SK-N-SH treated with all-trans-retinoic acid at 6 μM for 48 hours (cell line): ENCODE results near the gene ADH7.

Source experiments
- ATAC-seq: fragments of 200-7000 bp; cut with Tn5 transposase; 3 replicates; pipeline ENCODE4 v1.9.1; 2020; ENCODE audit warnings: mild to moderate bottlenecking, moderate library complexity
- BACH2 ChIP-seq: fragments of 250-450 bp; sonication (Bioruptor Pico); IDR thresholded peaks from 2 replicates; pipeline ENCODE4 v1.9.0; 2021; ENCODE audit warnings: mild to moderate bottlenecking, borderline replicate concordance
- CSDC2 ChIP-seq: fragments of 250-450 bp; sonication (Bioruptor Pico); IDR thresholded peaks from 2 replicates; pipeline ENCODE4 v1.5.0; 2020; ENCODE audit warnings: mild to moderate bottlenecking, moderate library complexity
- ESRRG ChIP-seq: fragments of 250-450 bp; sonication (Bioruptor Pico); IDR thresholded peaks from 2 replicates; pipeline ENCODE4 v1.6.1; 2021; ENCODE audit warnings: mild to moderate bottlenecking
- ISL1 ChIP-seq: fragments of 250-450 bp; sonication (Bioruptor Pico); IDR thresholded peaks from 2 replicates; pipeline ENCODE4 v2.1.2; 2022; ENCODE audit warnings: mild to moderate bottlenecking, moderate library complexity
- OSR1 ChIP-seq: fragments of 250-450 bp; sonication (Bioruptor Pico); IDR thresholded peaks from 2 replicates; pipeline ENCODE4 v1.8.0; 2022; ENCODE audit warnings: moderate library complexity, mild to moderate bottlenecking, inconsistent platforms
- PPARA ChIP-seq: fragments of 250-450 bp; sonication (Bioruptor Pico); IDR thresholded peaks from 2 replicates; pipeline ENCODE4 v1.5.0; 2020; ENCODE audit warnings: mild to moderate bottlenecking, borderline replicate concordance
- RARB ChIP-seq: fragments of 250-450 bp; sonication (Bioruptor Pico); IDR thresholded peaks from 2 replicates; pipeline ENCODE4 v1.8.0; 2021; ENCODE audit warnings: mild to moderate bottlenecking, moderate library complexity
- SNAI2 ChIP-seq: fragments of 250-450 bp; sonication (Bioruptor Pico); IDR thresholded peaks from 2 replicates; pipeline ENCODE4 v1.5.0; 2020; ENCODE audit warnings: mild to moderate bottlenecking, moderate library complexity
- TCF4 ChIP-seq: fragments of 250-450 bp; sonication (Bioruptor Pico); IDR thresholded peaks from 2 replicates; pipeline ENCODE4 v1.8.0; 2021; ENCODE audit warnings: mild to moderate bottlenecking, moderate library complexity, borderline replicate concordance
- TOX ChIP-seq: fragments of 250-450 bp; sonication (Bioruptor Pico); IDR thresholded peaks from 2 replicates; pipeline ENCODE4 v1.8.0; 2021; ENCODE audit warnings: mild to moderate bottlenecking, moderate library complexity, borderline replicate concordance
- ZC3H10 ChIP-seq: fragments of 250-450 bp; sonication (Bioruptor Pico); IDR thresholded peaks from 2 replicates; pipeline ENCODE4 v1.5.1; 2021; ENCODE audit warnings: mild to moderate bottlenecking, moderate library complexity
- ZFP3 ChIP-seq: fragments of 250-450 bp; sonication (Bioruptor Pico); IDR thresholded peaks from 2 replicates; pipeline ENCODE4 v1.5.0; 2020; ENCODE audit warnings: mild to moderate bottlenecking, moderate library complexity
- ZFP30 ChIP-seq: fragments of 450-650 bp; formaldehyde crosslinking; IDR thresholded peaks from 2 replicates; pipeline ENCODE4 v1.5.0; 2022; ENCODE audit warnings: mild to moderate bottlenecking, moderate library complexity
- ZNF565 ChIP-seq: fragments of 450-650 bp; formaldehyde crosslinking; conservative IDR thresholded peaks from 2 replicates; pipeline ENCODE4 v1.5.0; 2020; ENCODE audit warnings: low read depth, mild to moderate bottlenecking, moderate library complexity
- ZNF70 ChIP-seq: fragments of 450-650 bp; formaldehyde crosslinking; IDR thresholded peaks from 2 replicates; pipeline ENCODE4 v1.5.0; 2020; ENCODE audit warnings: mild to moderate bottlenecking, moderate library complexity
- TF ChIP-seq, protein P1 (sequence below): fragments of 250-450 bp; sonication (Bioruptor Pico); IDR thresholded peaks from 2 replicates; pipeline ENCODE4 v1.5.0; 2020; ENCODE audit warnings: mild to moderate bottlenecking, moderate library complexity
- TF ChIP-seq, protein P2 (sequence below): fragments of 250-450 bp; sonication (Bioruptor Pico); IDR thresholded peaks from 2 replicates; pipeline ENCODE4 v1.8.0; 2020; ENCODE audit warnings: mild to moderate bottlenecking, moderate library complexity, borderline replicate concordance
- TF ChIP-seq, protein P3 (sequence below): fragments of 250-450 bp; sonication (Bioruptor Pico); IDR thresholded peaks from 2 replicates; pipeline ENCODE4 v1.5.1; 2020; ENCODE audit warnings: low read depth, mild to moderate bottlenecking, moderate library complexity
- TF ChIP-seq, protein P4 (sequence below): fragments of 250-450 bp; sonication (Bioruptor Pico); IDR thresholded peaks from 2 replicates; pipeline ENCODE4 v1.5.1; 2021; ENCODE audit warnings: mild to moderate bottlenecking, moderate library complexity

ADH7 gene

DNA sequence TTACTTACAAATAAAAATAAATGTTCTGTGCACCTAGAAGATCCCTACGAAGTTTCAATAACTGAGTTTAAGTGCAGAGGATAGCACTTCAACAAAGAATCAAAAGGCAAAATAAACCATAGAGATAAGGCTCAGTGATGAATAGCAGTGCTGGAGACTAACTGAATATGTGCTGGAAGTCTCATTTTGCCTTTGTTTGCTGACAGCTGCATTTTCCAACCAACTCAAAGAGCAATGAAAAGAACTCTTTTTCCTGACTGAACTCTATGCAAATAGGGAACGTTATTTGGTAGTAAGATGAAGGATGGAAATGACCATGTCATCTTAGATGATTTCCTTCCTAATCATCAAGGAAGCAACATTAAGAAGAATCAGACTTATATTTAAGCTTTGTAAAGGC, 32.7 kb upstream of the ADH7 start:
- no peak for ATAC-seq
- TF ChIP-seq ZNF70 (CRISPR knock-in tag) (no peak), ZC3H10 (CRISPR knock-in tag) (no peak), PPARA (no peak), ZFP30 (CRISPR knock-in tag) (no peak), ESRRG (CRISPR knock-in tag) (no peak), ZFP3 (CRISPR knock-in tag) (no peak), OSR1 (no peak), ZNF565 (CRISPR knock-in tag) (no peak), BACH2 (CRISPR knock-in tag) (no peak)
- TF ChIP-seq, protein P1, sequence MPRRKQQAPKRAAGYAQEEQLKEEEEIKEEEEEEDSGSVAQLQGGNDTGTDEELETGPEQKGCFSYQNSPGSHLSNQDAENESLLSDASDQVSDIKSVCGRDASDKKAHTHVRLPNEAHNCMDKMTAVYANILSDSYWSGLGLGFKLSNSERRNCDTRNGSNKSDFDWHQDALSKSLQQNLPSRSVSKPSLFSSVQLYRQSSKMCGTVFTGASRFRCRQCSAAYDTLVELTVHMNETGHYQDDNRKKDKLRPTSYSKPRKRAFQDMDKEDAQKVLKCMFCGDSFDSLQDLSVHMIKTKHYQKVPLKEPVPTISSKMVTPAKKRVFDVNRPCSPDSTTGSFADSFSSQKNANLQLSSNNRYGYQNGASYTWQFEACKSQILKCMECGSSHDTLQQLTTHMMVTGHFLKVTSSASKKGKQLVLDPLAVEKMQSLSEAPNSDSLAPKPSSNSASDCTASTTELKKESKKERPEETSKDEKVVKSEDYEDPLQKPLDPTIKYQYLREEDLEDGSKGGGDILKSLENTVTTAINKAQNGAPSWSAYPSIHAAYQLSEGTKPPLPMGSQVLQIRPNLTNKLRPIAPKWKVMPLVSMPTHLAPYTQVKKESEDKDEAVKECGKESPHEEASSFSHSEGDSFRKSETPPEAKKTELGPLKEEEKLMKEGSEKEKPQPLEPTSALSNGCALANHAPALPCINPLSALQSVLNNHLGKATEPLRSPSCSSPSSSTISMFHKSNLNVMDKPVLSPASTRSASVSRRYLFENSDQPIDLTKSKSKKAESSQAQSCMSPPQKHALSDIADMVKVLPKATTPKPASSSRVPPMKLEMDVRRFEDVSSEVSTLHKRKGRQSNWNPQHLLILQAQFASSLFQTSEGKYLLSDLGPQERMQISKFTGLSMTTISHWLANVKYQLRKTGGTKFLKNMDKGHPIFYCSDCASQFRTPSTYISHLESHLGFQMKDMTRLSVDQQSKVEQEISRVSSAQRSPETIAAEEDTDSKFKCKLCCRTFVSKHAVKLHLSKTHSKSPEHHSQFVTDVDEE (CRISPR knock-in tag), result no peak
- TF ChIP-seq, protein P2, sequence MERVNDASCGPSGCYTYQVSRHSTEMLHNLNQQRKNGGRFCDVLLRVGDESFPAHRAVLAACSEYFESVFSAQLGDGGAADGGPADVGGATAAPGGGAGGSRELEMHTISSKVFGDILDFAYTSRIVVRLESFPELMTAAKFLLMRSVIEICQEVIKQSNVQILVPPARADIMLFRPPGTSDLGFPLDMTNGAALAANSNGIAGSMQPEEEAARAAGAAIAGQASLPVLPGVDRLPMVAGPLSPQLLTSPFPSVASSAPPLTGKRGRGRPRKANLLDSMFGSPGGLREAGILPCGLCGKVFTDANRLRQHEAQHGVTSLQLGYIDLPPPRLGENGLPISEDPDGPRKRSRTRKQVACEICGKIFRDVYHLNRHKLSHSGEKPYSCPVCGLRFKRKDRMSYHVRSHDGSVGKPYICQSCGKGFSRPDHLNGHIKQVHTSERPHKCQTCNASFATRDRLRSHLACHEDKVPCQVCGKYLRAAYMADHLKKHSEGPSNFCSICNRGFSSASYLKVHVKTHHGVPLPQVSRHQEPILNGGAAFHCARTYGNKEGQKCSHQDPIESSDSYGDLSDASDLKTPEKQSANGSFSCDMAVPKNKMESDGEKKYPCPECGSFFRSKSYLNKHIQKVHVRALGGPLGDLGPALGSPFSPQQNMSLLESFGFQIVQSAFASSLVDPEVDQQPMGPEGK, result no peak
- TF ChIP-seq, all 23 proteins: peak for 0

DNA sequence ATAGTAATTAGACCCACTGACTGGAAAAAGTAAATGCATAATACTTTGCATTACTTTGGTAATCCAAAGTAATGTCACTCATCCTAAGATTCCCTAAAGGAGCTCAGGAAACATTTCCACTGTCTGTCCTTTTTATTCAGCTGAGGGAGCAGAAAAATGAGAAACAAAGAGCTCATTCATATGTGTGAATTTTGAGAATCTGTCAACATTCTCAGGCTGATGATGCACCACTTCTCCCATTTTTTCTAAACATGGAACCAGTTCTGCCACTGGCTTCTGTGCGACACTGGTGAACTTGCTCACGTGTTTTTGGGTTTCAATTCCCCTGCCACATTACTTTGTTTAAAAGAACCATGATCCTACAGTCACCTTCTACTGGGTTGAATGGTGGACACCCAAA, 28.4 kb upstream of the ADH7 start:
- ATAC-seq, result no peak
- TF ChIP-seq, protein P2, result no peak
- TF ChIP-seq BACH2 (CRISPR knock-in tag) (no peak), ESRRG (CRISPR knock-in tag) (no peak), CSDC2 (CRISPR knock-in tag) (no peak), SNAI2 (CRISPR knock-in tag) (no peak), PPARA (no peak)
- TF ChIP-seq, protein P3, sequence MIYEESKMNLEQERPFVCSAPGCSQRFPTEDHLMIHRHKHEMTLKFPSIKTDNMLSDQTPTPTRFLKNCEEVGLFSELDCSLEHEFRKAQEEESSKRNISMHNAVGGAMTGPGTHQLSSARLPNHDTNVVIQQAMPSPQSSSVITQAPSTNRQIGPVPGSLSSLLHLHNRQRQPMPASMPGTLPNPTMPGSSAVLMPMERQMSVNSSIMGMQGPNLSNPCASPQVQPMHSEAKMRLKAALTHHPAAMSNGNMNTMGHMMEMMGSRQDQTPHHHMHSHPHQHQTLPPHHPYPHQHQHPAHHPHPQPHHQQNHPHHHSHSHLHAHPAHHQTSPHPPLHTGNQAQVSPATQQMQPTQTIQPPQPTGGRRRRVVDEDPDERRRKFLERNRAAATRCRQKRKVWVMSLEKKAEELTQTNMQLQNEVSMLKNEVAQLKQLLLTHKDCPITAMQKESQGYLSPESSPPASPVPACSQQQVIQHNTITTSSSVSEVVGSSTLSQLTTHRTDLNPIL (CRISPR knock-in tag), result no peak
- TF ChIP-seq, protein P1 (CRISPR knock-in tag), result no peak

DNA sequence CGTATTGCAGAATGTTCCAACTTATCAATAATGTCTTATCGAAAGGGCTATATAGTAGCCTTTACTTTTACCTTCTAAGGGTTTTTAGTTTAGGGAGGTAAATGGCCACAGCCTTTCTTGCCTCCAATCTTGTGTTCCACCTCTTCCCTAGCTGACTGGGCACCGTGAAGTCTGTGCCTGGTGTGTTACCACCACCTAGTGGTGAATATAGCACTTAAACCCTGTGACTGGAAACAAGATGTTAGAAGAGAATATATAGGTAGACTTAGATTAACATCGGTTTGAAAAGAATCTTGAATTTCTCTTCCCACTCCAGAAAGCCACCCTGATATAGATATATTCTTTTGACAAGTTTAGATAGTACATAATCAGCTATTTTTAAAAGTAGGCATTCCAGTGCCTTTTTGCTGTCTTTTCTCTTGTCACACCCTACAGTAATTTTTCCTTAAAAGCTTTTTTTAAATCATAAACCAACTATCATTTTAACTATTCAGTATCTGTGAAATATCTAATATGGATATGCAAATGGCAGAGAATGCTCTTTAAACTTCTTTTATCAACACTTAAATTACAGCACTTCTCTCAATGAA, 27.8 kb upstream of the ADH7 start:
- TF ChIP-seq CSDC2 (CRISPR knock-in tag) (no peak), ISL1 (no peak), ZNF70 (CRISPR knock-in tag) (no peak), TCF4 (CRISPR knock-in tag) (no peak), ZNF565 (CRISPR knock-in tag) (no peak), RARB (CRISPR knock-in tag) (no peak), TOX (no peak), ZFP30 (CRISPR knock-in tag) (no peak)
- TF ChIP-seq, protein P1 (CRISPR knock-in tag), result no peak
- TF ChIP-seq, protein P3 (CRISPR knock-in tag), result no peak
- TF ChIP-seq, protein P4, sequence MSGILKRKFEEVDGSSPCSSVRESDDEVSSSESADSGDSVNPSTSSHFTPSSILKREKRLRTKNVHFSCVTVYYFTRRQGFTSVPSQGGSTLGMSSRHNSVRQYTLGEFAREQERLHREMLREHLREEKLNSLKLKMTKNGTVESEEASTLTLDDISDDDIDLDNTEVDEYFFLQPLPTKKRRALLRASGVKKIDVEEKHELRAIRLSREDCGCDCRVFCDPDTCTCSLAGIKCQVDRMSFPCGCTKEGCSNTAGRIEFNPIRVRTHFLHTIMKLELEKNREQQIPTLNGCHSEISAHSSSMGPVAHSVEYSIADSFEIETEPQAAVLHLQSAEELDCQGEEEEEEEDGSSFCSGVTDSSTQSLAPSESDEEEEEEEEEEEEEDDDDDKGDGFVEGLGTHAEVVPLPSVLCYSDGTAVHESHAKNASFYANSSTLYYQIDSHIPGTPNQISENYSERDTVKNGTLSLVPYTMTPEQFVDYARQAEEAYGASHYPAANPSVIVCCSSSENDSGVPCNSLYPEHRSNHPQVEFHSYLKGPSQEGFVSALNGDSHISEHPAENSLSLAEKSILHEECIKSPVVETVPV (CRISPR knock-in tag), result no peak
- ATAC-seq, result peak; percentile 99
